Keratinocyte (primary cell): ENCODE measurements around the gene STOM.

ENCODE experiments used
- EZH2 ChIP-seq: IDR thresholded peaks from one replicate; pipeline ENCODE4 v1.6.1; 2012; ENCODE audit warnings: inconsistent platforms, mild to moderate bottlenecking, low read length, moderate library complexity
- TF ChIP-seq, protein P1 (sequence below), 3 experiments: IDR thresholded peaks in 1 of 3; conservative IDR thresholded peaks in 1 of 3; optimal IDR thresholded peaks in 1 of 3; 2 replicates in 2 of 3; 3 replicates in 1 of 3; pipeline versions ENCODE3 to v1.5.1; 2011; ENCODE audit warnings: low read length in 3 of 3, mild to moderate bottlenecking in 3 of 3, moderate library complexity in 2 of 3, control low read depth in 1 of 3, inconsistent platforms in 1 of 3; ENCODE audit not compliant: insufficient read depth in 2 of 3; ENCODE audit errors: extremely low read depth in 1 of 3

GRCh38 chr9:121317737-121318630 is 52.1 kb downstream of the STOM start:
- TF ChIP-seq, protein P1, sequence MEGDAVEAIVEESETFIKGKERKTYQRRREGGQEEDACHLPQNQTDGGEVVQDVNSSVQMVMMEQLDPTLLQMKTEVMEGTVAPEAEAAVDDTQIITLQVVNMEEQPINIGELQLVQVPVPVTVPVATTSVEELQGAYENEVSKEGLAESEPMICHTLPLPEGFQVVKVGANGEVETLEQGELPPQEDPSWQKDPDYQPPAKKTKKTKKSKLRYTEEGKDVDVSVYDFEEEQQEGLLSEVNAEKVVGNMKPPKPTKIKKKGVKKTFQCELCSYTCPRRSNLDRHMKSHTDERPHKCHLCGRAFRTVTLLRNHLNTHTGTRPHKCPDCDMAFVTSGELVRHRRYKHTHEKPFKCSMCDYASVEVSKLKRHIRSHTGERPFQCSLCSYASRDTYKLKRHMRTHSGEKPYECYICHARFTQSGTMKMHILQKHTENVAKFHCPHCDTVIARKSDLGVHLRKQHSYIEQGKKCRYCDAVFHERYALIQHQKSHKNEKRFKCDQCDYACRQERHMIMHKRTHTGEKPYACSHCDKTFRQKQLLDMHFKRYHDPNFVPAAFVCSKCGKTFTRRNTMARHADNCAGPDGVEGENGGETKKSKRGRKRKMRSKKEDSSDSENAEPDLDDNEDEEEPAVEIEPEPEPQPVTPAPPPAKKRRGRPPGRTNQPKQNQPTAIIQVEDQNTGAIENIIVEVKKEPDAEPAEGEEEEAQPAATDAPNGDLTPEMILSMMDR (optimal IDR thresholded peaks at IDR 0.05 in 1 of 3, IDR thresholded peaks at IDR 0.05 in 1 of 3, conservative IDR thresholded peaks at IDR 0.05 in 1 of 3; ENCODE audit: extremely low read depth in 1 of 3, insufficient read depth in 2 of 3, low read length in 3 of 3), result no peak
- no peak for TF ChIP-seq EZH2
